Amniotic epithelial cell (primary cell): ENCODE data around the gene IPO13.
A peak's percentile ranks its signal among the peaks of the same experiment; 100 is the strongest.

ENCODE experiments used
- DNase-seq: peaks from one replicate; pipeline ENCODE4 v3.0.0-alpha.2; 2010; ENCODE audit warnings: low read depth

The IPO13 gene

GRCh38 chr1:43987159-43987902 is 40.6 kb downstream of the IPO13 start:
- peak; percentile 11 for DNase-seq

- DNase-seq, result no peak
Measured at GRCh38 chr1:43990271-43991199, 43.8 kb downstream of the IPO13 start.

- DNase-seq, result no peak
Measured at GRCh38 chr1:43991200-43991475, 44.4 kb downstream of the IPO13 start.

- DNase-seq, result peak; percentile 68
Measured at GRCh38 chr1:43991476-43992231, 44.9 kb downstream of the IPO13 start, which contains the start of gene CCDC24. Gene CCDC24, plus strand, starts transcription at chr1:43991599. Its CDS starts 280 bp downstream, at chr1:43991879.

- no peak for DNase-seq
Measured at GRCh38 chr1:43992232-43992995, 45.7 kb downstream of the IPO13 start.

GRCh38 chr1:43993206-43993914 is 46.6 kb downstream of the IPO13 start:
- no peak for DNase-seq

- DNase-seq, result no peak
Measured at GRCh38 chr1:43994071-43994470, 47.3 kb downstream of the IPO13 start.

GRCh38 chr1:43994794-43995790 is 48.3 kb downstream of the IPO13 start:
- DNase-seq, result no peak

- no peak for DNase-seq
Measured at GRCh38 chr1:43995984-43996732, 49.4 kb downstream of the IPO13 start.

GRCh38 chr1:43996733-43997115 is 50.0 kb downstream of the IPO13 start:
- no peak for DNase-seq

- DNase-seq, result no peak
Measured at GRCh38 chr1:43997295-43997999, 50.7 kb downstream of the IPO13 start.

GRCh38 chr1:43998000-43998378 is 51.2 kb downstream of the IPO13 start:
- no peak for DNase-seq

GRCh38 chr1:43999455-43999854 is 52.7 kb downstream of the IPO13 start:
- DNase-seq, result no peak

- no peak for DNase-seq
Measured at GRCh38 chr1:44000122-44000665, 53.4 kb downstream of the IPO13 start.

- no peak for DNase-seq
Measured at GRCh38 chr1:44002165-44002564, 55.4 kb downstream of the IPO13 start.

- no peak for DNase-seq
Measured at GRCh38 chr1:44002606-44003157, 55.9 kb downstream of the IPO13 start.

- DNase-seq, result no peak
Measured at GRCh38 chr1:44008259-44008658, 61.5 kb downstream of the IPO13 start.

GRCh38 chr1:44010935-44011471 is 64.3 kb downstream of the IPO13 start:
- DNase-seq, result no peak
